T-helper 1 cell treated with Interleukin-12 subunit alpha and Interleukin-12 subunit beta and Interleukin-4 antibody, amounts not matched to agents 30 ng/mL and 1 ng/mL, for 36 hours (primary cell): ENCODE results near the gene FN1. TPM values are rescaled to one million over a fixed set of nuclear protein-coding genes. Genes with fewer than 3 reads are reported as not detected.

Source experiments
- intact Hi-C: fragments of 100-400 bp; cut with micrococcal nuclease; formaldehyde crosslinking; loops from one replicate; pipeline ENCODE4 v1.15.1; 2024
- total RNA-seq: library from RNA; stranded (reverse); gene quantifications from 2 replicates; pipeline ENCODE4 v1.2.3, GENCODE V29; 2022

Gene FN1
- total RNA-seq, 1 donor from 2014 or later, result 11.5 TPM

DNA sequence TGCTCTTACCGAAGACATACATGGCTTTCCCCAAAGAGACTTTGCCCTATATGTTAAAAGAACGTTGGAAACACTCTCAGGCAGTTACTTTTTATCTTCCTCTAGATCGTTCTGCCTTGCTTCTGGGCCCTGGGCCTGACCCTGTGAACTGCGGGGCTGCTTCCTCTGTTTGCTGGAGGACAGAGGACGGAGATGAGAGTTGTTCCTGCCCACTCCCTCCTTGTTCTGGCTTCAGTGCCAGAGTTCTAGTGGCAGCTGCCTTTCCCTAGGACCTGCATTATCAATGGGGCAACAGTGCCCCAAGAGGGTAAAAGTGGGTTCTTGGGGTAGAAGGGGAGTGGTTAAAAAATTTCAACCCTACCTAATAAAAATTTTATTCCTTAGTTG lies 6.5 kb upstream of the FN1 start:
- intact Hi-C loops, result no loop called here

DNA sequence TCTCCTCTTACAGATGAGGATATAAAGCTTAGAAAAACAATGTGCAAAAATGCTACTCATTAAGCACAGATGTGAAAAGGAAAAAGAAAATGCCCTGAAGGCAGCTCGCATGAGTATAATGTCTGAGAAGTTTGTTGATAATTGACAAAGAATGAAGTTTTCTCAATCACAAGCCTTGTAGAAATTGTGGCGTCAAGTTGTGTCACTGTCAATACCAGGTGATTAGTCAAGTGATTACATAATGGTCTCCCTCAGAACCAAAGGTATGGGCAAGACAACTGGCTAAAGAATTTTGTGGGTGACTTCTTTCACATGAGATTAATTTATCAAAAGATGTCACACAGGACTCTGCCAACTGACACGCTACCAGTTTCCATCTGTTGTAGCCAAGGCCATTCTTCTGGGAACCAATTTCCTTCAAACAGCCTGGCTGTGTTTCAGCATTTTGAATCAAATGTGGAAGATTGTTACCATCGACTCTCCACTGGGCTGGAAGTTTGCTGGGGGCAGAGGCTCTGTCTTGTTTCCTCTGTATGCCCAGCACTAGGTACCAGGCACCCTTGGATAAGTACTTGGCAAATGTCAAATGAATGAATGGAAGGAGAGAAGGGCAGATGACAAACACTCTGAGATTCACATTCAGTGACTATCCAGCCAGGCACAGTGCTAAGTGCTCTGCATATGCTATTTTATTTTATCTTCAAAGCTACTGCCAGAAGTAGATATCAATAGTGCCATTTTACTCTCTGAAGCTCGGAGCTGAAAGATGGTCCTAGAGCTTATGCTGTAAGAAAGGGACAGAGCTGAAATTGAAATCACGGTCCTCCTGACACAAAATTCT lies 5.9 kb upstream of the FN1 start:
- intact Hi-C loops, result no loop called here

DNA sequence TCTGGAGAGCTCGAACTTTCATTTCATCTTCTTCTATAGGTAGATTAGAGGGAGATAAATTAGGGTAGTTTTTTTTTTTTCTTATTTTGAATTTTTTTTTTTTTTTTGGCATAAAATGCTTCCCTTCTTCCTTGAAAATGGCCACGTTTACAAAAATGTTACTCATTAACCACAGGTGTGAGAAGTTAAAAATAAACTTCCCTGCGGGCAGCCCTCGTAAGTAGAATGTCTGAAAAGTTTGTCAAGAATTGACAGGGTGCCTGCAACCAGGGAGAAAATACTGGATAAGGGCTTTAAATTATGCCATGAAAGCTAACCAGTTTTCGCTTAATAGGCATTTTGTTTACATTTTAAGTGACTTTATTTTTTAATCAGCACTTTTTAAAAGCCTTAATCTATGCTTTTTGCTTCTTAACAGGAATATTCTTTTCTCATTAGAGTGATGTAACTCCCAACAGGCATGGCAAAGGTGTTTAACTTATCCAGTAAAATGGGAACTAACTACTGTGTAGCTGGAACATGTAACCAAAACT lies 4.2 kb upstream of the FN1 start:
- intact Hi-C loops, result loop anchor here (5.0 kb wide), 2 partner anchors 168 to 572 kb away; partner anchors contain the start of gene MREG

DNA sequence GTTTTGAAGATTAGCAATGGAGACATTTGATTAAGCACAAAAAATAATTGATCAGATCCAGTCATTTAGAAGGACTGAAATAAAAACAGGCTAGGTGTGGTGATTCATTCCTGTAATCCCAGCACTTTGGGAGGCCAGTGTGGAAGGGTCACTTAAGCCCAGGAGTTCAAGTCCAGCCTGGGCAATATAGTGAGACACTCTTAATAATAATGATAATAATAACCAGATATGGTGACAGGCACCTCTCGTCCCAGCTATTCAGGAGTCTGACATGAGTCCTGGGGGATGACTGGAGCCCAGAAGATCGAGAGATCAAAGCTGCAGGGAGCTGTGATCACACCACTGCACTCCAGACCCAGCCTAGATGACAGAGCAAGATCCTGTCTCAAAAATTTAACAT lies 3.5 kb upstream of the FN1 start:
- intact Hi-C loops, result loop anchor here (5.0 kb wide), 2 partner anchors 167 to 573 kb away; partner anchors contain the start of gene MREG

DNA sequence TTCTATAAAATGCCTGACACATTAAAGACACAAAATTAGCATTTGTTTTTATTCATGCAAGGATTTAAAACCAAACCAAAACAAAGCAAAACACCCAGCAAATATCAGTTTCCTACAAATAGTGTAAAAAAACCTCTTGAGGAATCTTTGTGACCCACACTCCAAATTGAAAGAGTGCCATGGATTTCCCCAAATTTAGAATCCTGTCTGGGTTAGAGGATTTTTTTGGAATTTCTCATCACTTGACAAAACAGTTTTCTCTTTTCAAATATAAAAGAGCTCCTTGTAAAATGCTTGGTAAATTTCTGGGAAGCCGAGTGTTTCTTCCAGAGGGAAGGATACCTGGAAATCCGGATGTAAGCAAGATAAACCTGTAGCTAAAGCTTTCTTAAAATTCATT lies 1.7 kb upstream of the FN1 start:
- intact Hi-C loops, result loop anchor here (1.0 to 5.0 kb wide), 3 partner anchors 165 to 629 kb away; partner anchors contain the start of gene MREG

DNA sequence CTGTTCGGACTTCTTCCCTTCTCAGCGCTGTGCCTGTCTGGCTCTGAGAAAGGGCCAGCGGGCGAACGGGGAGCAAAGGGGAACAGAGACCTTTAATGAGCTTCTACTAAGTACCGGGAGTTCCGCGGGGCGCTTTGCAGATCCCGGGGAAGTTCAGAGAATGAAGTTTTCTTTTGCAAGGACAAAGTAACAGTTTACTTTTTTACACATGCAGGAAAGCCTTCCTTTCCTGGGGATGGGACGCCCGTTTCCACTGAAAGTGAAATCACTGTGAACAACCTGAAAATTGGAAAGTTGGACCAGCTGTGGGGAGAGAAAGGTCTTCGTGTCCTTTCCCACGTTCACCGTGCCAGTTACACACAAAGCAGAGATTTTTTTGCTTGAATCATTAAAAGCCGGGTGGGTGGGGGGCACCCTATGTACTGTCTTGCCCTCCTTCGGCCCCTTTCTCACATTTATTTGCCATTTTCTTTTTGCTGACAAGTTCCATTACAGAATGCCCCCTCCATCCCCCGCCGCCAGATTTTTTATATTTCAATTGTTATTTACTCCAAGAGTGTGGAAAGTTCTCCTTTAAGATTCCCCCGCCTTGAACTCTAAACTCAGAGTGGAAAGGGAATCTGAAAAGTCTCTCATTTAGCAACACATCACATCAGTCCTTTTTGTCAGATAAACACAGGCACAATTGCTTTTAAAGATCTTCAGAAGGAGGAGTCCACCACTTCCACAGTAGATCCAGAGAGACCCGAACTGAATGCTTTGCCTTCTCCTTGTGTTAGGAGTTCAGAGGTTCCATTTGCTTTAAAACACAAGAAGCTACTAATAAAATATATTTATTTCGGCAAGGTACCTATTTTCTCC lies 1.1 kb upstream of the FN1 start:
- intact Hi-C loops, result loop anchor here (1.0 to 5.0 kb wide), 3 partner anchors 126 to 575 kb away; partner anchors contain the start of gene MREG

DNA sequence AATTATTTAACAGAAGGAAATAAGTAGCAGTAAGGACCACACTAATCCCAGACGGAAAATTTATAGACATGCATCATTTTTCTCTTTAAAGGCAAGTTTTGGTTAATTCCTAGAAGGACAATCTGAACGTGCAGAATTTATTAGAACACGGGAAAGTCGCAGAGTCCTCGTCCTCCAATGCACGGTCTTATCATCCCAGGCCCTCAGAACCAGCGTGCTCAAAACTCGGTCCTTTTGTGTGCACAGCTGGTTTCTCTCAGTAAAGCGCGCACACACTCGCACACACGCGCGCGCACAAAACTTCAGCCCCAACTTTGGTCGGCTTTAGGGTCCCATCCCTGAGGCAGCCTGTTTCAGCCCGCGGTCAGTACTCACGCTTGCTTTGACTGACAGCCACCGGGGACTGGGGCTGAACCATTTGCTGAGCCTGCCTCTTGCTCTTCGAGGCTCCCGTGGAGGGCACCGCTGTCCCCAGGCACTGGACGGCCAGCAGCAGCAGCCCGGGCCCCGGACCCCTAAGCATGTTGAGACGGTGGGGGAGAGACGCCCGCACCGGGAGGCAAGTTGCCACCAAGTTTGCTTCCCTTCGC lies 493 bp downstream of the FN1 start:
- intact Hi-C loops, result loop anchor here (5.0 kb wide), 2 partner anchors 163 to 577 kb away; partner anchors contain the start of gene MREG

DNA sequence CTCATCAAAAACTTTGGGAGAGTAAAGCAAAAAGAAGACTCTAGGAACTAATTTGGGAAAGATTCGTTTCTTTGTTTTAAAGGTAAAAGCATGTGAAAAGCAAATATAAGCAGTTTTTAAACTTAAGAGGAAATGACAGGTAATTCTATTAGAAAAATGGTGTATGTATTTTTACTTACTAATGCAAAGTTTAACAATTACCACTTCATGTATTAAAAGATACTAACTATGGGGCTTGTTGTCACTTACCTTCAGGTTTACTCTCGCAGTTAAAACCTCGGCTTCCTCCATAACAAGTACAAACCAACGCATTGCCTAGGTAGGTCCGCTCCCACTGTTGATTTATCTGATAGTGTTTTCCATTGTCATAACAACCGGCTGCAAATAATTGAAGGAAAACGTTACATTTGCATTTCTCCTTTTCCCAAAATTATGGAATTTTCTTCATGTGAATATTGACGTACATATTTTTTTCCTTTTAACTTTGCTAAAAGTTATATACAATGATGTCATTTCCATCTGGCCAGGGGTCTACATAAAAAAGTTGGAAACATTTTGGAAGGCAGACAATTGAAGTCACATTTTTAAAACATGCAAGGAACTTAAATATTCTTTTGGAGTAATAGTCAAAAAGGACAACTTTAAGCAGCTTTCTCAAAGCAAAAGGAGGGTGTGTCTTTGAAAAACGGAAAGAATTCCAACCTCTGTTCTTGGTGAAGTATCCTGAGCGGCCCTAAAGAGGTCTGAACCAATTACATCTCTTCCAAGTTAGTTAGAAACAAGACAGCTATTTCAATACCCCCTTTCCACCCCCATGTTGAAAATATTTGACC lies 1.2 kb downstream of the FN1 start:
- intact Hi-C loops, result loop anchor here (5.0 kb wide), 2 partner anchors 162 to 578 kb away; partner anchors contain the start of gene MREG

DNA sequence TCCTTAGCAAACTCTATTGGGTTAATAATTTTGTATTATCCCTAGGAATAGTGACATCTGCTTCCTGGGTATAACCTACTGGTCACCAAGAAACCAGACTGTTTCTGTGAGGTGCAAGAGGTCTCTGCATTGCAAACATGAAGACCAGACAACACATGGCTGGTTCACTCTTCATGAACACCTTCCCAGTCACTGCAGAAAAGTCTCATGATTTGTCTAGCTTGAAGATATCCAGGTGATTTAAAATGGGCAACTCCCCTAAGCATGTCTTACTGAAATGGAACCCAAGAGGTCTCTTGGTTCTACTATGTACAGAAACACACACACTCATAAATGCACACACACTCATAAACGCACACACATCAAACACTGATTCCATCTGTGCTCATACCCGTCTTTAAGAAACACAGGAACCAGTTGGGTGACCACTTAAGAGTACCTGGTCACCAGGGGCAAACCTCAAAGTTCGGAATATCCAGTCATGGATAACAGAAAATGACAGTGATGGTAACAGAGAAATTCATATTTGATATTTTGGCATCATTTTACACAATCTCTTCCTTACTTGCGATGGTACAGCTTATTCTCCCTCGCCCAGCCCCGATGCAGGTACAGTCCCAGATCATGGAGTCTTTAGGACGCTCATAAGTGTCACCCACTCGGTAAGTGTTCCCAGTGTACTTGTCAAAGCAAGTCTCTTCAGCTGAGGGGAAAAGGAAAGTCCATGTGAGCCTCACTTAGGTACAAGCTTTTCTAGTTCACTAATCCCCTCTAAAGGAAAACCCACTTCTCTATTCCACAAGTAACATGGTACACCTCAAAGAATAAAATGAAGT lies 2.9 kb downstream of the FN1 start:
- intact Hi-C loops, result no loop called here

DNA sequence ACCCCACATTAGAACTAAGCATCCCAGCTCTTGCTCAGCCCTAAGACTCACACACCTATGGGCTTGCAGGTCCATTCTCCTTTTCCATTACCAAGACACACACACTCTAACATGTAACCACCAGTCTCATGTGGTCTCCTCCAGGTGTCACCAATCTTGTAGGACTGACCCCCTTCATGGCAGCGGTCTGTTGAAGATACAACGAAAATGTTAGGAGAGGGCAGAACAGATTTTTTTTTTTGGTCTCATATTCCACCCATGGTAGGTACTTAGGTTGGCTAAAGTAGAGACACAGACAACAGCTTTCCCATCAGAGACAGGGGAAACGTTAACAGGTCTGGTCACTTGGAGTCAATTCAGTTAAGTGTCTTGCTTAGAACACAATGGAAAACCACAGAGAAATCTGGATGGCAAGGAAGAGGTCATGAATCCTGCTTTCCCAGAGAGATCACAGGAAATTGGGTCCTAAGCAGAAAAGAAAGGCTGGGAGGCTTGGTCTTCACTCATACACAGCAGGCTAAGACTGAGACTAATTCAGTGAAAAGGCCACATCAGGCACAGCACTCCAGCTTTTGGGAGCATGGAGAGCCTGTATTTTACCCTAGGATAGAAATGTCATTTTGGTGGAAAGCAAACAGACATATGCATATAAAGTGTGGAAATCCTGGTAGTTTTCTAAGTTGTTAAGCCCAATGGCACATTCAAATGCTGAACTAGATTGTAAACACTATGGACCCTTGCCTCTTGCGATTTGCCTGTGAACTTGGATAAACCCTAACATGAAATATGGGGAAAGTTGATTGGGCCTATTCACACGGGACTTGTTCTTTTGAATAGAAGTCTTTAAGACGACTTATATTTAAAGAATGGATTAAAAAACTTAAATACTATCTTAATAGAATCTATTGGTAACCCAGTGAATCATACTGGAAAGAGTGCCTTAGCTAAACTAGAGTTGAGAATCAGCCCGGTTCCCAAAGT lies 3.8 kb downstream of the FN1 start:
- intact Hi-C loops, result no loop called here

DNA sequence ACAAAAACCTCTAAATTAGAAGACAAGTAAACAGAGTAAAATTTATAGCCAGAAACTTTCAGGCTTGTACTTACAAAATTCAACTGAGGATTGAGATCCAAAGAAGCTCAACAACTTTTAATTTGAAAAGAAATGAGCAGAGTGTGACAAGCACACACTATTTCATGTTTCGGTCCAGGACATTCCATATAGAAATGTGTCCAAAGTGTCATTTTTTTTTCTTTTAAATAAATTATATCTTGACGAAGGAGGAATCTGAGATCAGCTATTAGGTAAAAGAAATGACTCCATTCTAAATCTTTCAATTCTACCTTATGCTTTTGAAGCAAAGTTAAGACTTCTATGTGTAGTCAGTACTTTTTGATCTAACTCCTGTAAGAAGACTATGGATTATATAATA lies 4.6 kb downstream of the FN1 start:
- intact Hi-C loops, result no loop called here

DNA sequence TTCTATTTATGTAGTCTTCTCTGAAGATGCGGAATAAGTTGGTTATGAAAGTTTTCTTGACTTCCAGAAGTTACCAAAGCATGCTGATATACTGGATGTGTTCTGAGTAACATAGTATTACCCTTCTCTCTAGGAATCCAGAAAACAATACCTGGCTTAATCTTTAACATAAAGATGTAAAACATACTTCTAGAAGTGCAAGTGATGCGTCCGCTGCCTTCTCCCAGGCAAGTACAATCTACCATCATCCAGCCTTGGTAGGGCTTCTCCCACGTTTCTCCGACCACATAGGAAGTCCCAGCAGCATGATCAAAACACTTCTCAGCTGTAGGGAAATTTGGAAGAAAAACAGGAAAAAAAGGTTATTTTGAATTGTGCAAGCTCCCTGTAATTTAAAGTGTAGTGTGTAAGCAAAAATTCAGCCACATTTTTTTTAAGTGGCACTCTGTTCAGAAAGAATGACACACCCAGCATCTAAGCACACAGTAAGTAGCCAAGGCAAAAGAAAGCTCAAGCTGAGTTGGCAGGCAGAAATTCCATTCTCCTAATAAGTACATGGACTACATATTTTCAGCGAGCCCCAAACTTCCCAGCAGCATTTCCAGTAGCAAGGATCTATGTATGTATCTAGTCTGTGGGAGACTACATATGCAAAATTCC lies 5.2 kb downstream of the FN1 start:
- intact Hi-C loops, result no loop called here

DNA sequence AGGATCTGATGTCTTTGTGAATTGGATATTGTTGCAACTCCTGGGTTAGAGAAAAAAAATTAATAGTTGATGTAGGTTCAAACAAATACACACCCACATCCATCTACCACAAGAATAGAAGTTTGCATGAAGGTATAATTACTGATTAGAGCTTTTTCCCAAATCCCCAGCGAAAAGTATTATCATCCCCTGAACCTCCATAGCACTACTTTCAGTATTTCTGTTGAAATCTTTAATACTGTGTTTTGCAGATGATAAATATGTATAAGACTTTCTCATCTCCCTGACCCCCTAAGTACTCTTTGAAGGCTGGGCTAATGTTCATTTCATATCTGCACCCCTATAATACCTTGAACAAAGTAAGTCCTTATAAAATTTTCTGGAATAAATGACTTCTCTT lies 6.4 kb downstream of the FN1 start:
- intact Hi-C loops, result no loop called here

DNA sequence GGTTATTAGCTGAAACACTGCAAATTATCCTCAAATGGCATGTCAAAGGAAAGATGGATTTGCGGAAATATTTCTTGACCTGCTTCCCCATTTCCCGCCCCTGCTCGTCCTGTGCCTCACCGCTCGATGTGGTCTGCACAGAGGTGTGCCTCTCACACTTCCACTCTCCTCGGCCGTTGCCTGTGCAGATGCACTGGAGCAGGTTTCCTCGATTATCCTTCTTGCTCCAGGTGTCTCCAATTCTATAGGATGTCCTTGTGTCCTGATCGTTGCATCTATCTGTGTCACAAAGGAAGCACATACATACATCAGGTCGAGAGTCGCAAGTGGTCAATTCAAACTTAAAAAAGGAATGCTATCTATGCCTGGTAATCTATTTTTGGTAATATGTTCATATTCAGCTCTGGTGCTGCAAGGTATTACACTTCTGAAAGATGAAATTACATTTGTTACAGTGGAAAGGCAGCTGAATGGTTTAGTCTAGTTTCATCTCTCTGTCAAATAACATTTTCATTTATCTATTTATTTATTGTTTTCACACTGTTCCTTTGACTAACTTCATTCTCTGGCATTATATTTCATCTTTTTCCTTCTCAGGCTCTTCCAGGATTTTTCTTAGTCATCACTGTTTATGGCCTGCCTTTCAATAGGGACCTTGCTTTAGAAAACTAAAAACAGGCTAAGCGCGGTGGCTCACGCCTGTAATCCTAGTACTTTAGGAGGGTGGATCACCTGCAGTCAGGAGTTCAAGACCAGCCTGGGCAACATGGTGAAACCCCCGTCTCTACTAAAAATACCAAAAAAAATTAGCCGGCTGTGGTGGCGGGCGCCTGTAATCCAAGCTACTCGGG lies 7.6 kb downstream of the FN1 start:
- intact Hi-C loops, result no loop called here

DNA sequence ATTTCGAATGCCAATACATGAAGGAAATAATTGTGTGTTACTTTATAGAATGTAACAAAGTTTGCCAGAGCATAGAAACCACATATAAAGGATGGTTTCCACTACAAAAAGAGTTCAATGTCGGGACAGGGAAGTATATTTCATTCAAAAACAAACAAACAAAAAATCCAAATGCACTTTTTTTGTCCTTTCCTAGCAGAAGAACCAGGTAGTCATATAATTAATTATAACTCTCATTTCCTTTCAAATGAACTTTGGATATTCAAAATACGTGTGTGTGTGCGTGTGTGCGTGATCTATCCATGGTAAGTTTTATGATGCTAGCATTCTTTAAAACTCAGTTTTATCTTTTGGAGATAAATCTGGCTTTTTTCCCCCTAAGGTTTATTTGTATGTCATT lies 8.3 kb downstream of the FN1 start:
- intact Hi-C loops, result no loop called here

DNA sequence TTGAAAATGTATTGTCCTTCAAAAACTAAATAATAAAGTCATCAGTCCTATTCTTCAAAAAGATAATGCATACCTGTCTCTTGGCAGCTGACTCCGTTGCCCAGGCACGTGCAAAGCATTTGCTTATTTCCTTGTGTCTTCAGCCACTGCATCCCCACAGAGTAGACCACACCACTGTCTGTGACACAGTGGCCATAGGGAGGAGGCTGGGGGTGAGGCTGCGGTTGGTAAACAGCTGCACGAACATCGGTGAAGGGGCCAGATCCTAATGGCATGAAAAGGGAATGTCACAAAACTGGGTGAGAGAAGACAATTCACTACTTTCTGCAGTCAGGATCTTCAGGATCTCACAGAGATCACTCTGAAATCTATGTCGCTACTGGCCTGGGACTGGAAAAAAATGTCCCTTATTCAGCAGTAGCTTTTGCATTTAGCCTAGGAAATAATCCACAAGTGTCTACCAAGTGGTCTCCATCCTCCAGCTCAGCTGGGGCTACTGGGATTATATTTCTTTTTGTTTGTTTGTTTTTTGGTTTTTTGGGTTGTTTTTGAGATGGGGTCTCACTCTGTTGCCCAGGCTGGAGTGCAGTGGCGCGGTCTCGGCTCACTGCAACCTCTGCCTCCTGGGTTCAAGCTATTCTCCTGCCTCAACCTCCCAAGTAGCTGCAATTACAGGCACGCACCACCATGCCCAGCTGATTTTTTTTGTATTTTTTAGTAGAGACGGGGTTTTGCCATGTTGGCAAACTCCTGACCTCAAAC lies 10.7 kb downstream of the FN1 start:
- intact Hi-C loops, result no loop called here
